GM18505 (cell line): ENCODE measurements around the gene ERCC4.
"Not testable (repeated sequence)": the region's sequence is repeated elsewhere in the genome, so short reads cannot be mapped to it uniquely, and the experiment has no call there.

ENCODE experiments used
- ATAC-seq: cut with Tn5 transposase; IDR thresholded peaks from one replicate; pipeline ENCODE4 v1.9.1; 2021; ENCODE audit not compliant: unreplicated experiment
- POLR2A ChIP-seq: IDR thresholded peaks from 4 replicates; pipeline ENCODE4 v1.6.1; 2011; ENCODE audit warnings: borderline replicate concordance; ENCODE audit not compliant: insufficient read depth, insufficient read length; ENCODE audit errors: extremely low read depth

The ERCC4 gene

GRCh38 chr16:13902052-13902451 lies 17.9 kb upstream of the ERCC4 start:
- no peak for ATAC-seq
- no peak for TF ChIP-seq POLR2A

DNA sequence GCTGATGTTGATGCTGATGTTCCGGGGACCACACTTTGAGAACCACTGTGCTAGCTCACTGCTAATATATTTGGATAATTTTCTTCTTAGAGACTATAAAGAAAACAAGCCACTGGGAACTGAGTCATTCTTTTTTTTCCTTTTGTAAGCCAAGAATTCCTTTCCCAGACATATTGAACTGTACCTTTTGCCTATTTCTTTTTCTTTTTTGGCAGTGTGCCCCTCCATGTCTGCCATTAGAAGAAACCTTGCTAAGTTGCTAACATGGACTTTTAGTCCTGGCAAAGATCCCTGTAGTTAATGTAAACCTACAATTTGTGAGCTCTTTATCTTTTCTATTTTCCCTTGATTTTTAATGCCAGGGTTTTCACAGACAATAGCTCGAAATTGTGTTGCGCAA lies 17.3 kb upstream of the ERCC4 start:
- TF ChIP-seq POLR2A, result no peak
- ATAC-seq, result no peak

- TF ChIP-seq POLR2A, result no peak
- ATAC-seq, result no peak
Measured at GRCh38 chr16:13904179-13904691, 15.7 kb upstream of the ERCC4 start.

GRCh38 chr16:13904822-13905221 lies 15.1 kb upstream of the ERCC4 start:
- not testable (repeated sequence) for ATAC-seq

DNA sequence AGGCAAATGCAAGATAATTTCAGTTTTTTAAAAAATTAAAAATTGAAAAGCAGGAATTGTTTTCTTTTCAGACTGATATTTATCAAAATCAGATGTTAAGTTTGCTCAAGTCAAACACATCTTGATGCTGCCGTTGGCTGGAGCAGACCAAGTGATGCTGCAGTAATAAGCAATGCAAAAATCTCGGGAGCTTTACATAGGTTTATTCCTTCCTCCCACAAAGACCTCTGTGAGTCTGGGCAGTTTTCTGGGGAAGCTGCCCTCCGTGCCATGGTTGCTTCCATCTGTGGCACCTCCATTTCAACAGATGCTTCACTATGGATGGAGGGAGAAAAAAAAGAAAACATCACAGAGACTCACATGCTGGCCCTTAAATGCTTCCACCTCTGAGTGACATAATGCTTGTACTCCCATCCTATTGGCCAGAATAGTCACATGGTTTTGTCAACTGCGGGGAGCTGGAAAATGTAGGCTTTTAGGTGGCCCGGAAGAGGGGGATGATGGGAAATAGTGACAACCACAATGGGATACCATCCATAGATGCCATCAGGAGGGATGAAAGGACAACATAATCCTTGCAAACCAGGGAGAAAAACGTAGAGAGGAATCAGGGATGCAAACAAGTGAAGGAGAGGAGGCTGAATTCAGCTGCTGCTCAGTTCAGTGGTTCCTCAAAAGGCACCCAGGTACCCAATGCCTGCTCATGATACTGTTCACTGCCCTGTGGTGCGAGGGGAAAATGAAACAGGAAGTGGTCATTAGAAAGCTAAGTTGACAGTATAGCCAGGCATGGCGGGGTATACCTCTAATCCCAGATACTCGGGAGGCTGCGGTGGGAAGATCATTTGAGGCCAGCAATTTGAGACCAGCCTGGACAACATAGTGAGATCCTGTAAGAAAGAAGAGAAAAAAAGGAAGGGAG lies 13.5 kb upstream of the ERCC4 start:
- no peak for ATAC-seq
- TF ChIP-seq POLR2A, result no peak

DNA sequence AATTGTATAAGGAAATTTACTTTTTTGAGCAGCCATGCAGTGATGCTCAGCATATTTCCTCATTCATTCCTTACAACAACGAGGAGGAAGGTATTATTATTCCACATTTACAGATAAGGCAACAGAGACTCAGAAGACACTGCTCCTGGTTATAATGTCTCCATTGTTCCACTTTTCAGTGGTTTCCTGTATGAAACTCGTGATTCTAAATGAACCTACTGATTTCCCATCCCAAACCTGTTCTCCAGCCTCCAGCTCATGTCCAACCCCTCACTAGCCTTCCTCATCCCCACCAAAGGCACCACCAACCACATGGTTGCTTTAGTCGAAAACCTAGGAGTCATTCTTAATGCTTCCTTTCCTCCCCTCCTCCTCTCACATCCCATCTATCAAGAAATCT lies 12.5 kb upstream of the ERCC4 start:
- no peak for TF ChIP-seq POLR2A
- ATAC-seq, result no peak

DNA sequence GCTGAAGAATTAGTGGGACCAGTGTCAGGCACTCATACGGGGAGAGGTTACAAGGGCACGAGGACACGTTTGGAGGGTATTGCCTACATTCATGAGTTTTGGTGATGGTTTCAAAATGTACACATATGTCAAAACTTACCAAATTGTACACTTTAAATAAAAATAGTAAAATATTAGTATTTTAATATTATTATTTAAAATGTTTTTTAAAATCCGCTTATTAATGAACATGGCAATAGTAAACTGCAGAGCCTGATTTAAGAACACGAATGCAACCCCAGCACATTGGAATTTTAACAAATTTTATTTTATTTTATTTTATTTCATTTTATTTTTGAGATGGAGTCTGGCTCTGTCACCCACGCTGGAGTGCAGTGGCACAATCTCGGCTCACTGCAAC lies 10.9 kb upstream of the ERCC4 start:
- TF ChIP-seq POLR2A, result no peak
- no peak for ATAC-seq

- no peak for TF ChIP-seq POLR2A
- no peak for ATAC-seq
Measured at GRCh38 chr16:13909872-13910303, 10.1 kb upstream of the ERCC4 start.

DNA sequence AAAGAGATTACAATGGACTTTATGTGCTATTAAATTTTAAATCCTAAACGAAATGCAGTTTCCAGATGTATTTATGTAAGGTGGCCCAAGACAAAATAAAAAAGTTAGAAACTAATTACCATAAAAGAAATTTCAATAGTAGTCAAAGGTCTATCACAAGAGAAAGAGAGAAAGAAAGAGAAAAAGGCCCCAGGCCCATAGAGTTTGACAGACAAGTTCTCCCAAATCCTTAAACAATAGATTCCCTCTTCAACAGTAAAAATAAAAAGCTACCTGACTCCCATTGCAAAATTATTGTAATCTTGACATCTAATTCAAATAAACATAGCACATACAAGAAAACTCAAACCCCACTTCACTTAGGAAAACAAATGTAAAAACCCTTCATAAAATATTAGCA lies 8.6 kb upstream of the ERCC4 start:
- no peak for ATAC-seq
- TF ChIP-seq POLR2A, result no peak

DNA sequence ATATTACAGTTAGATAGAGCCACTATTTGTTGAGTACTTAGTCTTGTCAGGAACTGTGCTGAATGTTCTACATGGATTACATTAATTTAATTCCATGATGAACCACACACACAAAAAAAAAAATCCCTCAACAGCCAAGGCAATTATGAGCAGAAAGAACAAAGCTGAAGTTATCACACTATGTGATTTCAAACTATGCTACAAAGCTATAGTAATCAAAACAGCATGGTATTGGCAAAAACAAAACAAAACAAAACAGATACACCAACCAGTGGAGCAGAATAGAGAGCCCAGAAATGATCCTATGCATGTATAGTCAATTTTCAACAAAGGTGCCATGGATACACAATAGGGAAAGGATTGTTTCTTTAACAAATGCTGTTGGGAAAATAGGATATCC lies 8.1 kb upstream of the ERCC4 start:
- ATAC-seq, result no peak
- no peak for TF ChIP-seq POLR2A

DNA sequence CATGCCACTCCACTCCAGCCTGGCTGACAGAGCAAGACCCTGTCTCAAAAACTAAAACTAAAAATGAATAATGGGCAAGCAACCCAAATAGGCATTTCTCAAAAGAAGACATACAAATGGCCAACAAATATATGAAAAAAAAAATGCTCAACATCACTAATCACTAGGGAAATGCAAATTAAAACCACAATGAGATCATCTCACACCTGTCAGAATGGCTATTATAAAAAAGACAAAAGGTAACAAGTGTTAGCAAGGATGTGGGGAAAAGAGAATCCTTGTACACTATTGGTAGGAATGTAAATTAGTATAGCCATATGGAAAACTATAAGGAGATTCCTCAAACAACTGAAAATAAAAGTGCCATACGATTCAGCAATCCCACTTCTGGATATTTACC lies 7.1 kb upstream of the ERCC4 start:
- TF ChIP-seq POLR2A, result no peak
- no peak for ATAC-seq

- TF ChIP-seq POLR2A, result no peak
- ATAC-seq, result no peak
Measured at GRCh38 chr16:13913374-13914292, 6.3 kb upstream of the ERCC4 start.

DNA sequence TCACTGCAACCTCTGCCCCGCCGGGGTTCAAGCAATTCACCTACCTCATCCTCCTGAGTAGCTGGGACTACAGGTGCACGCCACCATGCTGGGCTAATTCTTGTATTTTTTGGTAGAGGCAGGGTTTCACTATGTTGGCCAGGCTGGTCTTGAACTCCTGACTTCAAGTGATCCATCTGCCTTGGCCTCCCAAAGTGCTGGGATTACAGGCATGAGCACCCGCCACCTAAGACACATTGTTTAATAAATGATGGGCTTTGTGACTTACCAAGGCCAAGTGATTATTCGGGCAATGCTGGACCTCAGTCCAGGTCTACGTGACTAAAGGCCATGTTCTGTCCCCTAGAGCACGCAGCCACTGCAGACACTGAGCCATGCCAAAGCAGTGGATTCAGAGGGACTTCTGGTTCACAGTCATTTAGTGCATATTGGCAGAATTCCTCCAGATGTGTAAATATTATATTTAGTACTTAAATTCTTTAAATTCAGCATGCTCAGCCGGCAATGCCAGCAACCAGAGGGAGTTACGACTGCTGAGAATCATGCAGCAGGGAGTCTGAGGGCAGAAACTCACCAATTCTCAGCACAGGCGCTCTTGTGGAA lies 4.8 kb upstream of the ERCC4 start:
- ATAC-seq, result no peak

More for the DNA sequence above, 4.8 kb upstream of the ERCC4 start:
- no peak for TF ChIP-seq POLR2A
